ENCODE data around the gene HYOU1. TPM values are rescaled to one million over a fixed set of nuclear protein-coding genes. Genes with fewer than 3 reads are reported as not detected.

Gene HYOU1
- total and polyA plus RNA-seq, 2 of the 8 experiments (the other 6 are each of a cell fraction or from before 2014, with no cell fraction given): 239 to 295 TPM

GRCh38 chr11:119049081-119049480 lies 7.9 kb downstream of the HYOU1 start (continued):
- TF ChIP-seq RBBP5 (IDR thresholded peaks at IDR 0.05; ENCODE audit: borderline replicate concordance, low read depth, low read length) (no peak), SP4 (IDR thresholded peaks at IDR 0.05; ENCODE audit: low read length) (no peak), GABPA (IDR thresholded peaks at IDR 0.05; ENCODE audit: borderline replicate concordance, insufficient read depth, low read length) (no peak)

All from H1 (cell line).